NCI-H460 (cell line): ENCODE data around the gene RAD51. TPM values are rescaled to one million over a fixed set of nuclear protein-coding genes. Genes with fewer than 3 reads are reported as not detected.

ENCODE experiments used
- DNase-seq: peaks from one replicate; pipeline ENCODE4 v3.0.0-alpha.2; 2016; ENCODE audit warnings: low read depth; ENCODE audit errors: extremely low read depth
- small RNA-seq, 2 experiments: library from RNA; depleted of rRNA; stranded (forward); fragments of <200 nt; gene quantifications; one replicate each; pipeline ENCODE3, GENCODE V24; 2014
- total RNA-seq: library from RNA; depleted of rRNA; stranded (reverse); fragments of >200 nt; shearing (Covaris generic); gene quantifications from 2 replicates; pipeline ENCODE4 v1.2.3, GENCODE V29; 2014; rRNA removed

Gene RAD51
- total RNA-seq, 1 experiment from 2014 or later = 7.1 TPM

GRCh38 chr15:40775740-40776536 is 81.0 kb downstream of the RAD51 start:
- no peak for DNase-seq

DNA sequence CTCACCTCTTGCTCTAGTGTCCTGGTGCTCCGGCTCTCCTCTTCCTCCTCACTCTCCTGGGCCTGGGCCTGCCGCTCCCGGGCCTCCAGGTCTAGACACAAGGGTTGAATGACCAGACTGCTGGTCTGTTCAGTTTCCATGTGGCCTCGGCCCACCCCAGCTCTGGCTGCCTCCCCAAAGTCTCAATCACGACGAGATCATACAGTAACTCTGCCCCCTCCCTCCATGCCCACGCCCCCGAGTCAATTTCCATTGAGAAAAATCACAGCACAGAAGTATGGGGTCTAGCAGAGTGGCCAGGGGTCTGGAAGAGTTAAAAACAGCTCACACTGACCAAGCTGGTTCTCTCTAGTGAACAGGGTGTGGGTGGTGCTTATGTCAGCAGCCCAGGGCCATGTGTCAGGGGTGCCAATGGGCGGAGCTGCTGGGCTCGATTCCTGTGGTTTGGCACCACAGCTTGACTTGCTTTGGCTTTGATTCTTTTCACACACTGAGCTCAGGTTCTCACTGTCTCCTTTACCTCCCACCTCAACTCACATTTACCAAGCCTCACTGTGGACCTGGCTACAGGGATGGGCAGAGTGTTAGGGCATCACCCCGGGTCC is 81.7 kb downstream of the RAD51 start:
- DNase-seq = no peak

Small RNAs within 50 kb of the gene (small RNA-seq; reads per million reads assigned to genes)
- gene SUMO2P15 = 0 reads per million in 2 experiments

Other genes starting within 250 kb of the RAD51 start
- gene CHST14, start 224.2 kb upstream of the RAD51 start, total RNA-seq = 9.3 and 12.4 TPM in 2 replicates
- gene CCDC32, start 130.1 kb upstream of the RAD51 start, total RNA-seq = 17.0 and 17.8 TPM in 2 replicates
- 13.3 and 13.5 TPM in 2 replicates for gene RPUSD2, start 125.9 kb upstream of the RAD51 start, total RNA-seq
- 24.8 and 25.2 TPM in 2 replicates for gene KNL1, start 100.9 kb upstream of the RAD51 start, total RNA-seq
- 15.2 and 19.7 TPM in 2 replicates for gene RMDN3, start 60.1 kb downstream of the RAD51 start, total RNA-seq
- gene GCHFR, start 68.9 kb downstream of the RAD51 start, total RNA-seq = 7.1 and 8.7 TPM in 2 replicates
- 0.25 and 0.40 TPM in 2 replicates for gene C15orf62, start 74.8 kb downstream of the RAD51 start, total RNA-seq
- 9.6 and 14.6 TPM in 2 replicates for gene ZFYVE19, start 111.9 kb downstream of the RAD51 start, total RNA-seq
- 27.3 and 27.9 TPM in 2 replicates for gene DNAJC17, start 112.3 kb downstream of the RAD51 start, total RNA-seq
- gene PPP1R14D, start 133.5 kb downstream of the RAD51 start, total RNA-seq = not detected in 2 replicates
- 1.7 and 2.4 TPM in 2 replicates for gene SPINT1, start 148.9 kb downstream of the RAD51 start, total RNA-seq
- gene RHOV, start 179.1 kb downstream of the RAD51 start, total RNA-seq = 0.14 and 0.57 TPM in 2 replicates
- gene VPS18, start 199.3 kb downstream of the RAD51 start, total RNA-seq = 10.5 and 11.4 TPM in 2 replicates
- gene DLL4, start 234.2 kb downstream of the RAD51 start, total RNA-seq = 0.05 TPM in 1 of 2 replicates, not detected in the other